22Rv1 (cell line): ENCODE measurements around the gene SLC23A1.

Source experiments
- ZFX ChIP-seq: fragments of 450-650 bp; IDR thresholded peaks from 2 replicates; pipeline ENCODE4 v1.6.1; 2017; ENCODE audit warnings: antibody characterized with exemption, borderline replicate concordance
- TF ChIP-seq, protein P1 (sequence below): fragments of 450-650 bp; IDR thresholded peaks from 2 replicates; pipeline ENCODE4 v1.5.1; 2017; ENCODE audit warnings: mild to moderate bottlenecking

- TF ChIP-seq, protein P1, sequence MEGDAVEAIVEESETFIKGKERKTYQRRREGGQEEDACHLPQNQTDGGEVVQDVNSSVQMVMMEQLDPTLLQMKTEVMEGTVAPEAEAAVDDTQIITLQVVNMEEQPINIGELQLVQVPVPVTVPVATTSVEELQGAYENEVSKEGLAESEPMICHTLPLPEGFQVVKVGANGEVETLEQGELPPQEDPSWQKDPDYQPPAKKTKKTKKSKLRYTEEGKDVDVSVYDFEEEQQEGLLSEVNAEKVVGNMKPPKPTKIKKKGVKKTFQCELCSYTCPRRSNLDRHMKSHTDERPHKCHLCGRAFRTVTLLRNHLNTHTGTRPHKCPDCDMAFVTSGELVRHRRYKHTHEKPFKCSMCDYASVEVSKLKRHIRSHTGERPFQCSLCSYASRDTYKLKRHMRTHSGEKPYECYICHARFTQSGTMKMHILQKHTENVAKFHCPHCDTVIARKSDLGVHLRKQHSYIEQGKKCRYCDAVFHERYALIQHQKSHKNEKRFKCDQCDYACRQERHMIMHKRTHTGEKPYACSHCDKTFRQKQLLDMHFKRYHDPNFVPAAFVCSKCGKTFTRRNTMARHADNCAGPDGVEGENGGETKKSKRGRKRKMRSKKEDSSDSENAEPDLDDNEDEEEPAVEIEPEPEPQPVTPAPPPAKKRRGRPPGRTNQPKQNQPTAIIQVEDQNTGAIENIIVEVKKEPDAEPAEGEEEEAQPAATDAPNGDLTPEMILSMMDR, result no peak
- TF ChIP-seq ZFX, result no peak
Measured at GRCh38 chr5:139343476-139343875, 39.6 kb downstream of the SLC23A1 start.
